CD4-positive, alpha-beta T cell treated with Interleukin-6 at 100 ng/mL for 8 hours (primary cell): ENCODE measurements around the gene PRKG1.

Experiments
- DNase-seq: peaks from one replicate; pipeline ENCODE4 v3.0.0-alpha.2; 2020; ENCODE audit warnings: mixed read lengths, low spot score

Gene PRKG1

DNA sequence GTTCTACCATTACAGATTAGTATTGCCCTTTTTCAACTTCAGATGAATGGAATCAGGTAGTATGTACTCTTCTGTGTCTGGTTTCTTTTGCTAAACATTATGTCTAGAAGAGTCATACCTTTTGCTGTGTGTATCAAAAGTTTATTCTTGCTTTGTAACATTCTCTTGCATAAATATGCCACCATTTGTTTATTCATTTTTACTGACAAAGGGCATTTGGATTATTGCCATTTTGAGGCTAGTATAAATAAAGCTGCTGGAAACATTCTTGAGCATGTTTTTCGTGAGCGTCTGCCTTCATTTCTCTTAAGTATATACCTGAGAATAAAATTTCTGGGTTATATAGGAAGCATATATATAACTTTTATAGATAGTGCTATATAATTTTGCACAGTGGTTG, 746.8 kb downstream of the PRKG1 start:
- DNase-seq, result no peak

- DNase-seq, result no peak
Measured at GRCh38 chr10:51821745-51822144, 747.5 kb downstream of the PRKG1 start.

DNA sequence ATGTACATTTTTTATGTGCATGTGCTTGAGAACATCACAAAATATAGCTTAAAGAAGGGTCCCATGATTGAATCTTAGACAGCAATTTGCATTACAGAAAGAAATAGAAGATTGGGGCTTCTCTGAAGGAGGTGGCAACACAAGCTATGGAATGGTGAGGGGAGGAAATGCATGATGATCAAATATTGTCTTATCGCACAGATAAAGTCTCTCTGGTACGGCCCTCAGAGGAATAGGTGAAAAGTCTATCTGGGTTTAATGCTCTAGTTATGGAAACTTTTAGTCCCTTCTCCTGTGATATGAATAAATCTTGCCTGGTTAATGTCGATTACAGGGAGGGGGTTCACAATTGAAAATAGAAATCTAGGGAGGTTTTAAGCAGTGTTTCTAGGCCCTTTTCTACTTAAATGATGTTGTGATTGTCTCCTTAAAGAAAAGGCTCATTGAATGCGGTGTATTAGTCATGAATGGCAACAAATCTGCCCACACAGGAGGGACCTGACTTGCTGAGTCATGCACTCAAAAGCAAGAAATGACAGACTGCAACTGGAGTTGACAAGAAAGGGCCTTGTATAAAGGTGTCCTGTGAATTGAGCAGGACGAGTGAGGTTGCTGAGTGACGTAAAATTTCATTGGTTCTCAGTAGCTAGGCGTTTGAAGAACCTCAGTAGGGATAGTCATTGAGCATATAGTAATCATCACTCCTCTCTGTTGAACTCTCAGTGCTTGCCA, 758.5 kb downstream of the PRKG1 start:
- DNase-seq, result no peak

- no peak for DNase-seq
Measured at GRCh38 chr10:51834548-51834947, 760.3 kb downstream of the PRKG1 start.

DNA sequence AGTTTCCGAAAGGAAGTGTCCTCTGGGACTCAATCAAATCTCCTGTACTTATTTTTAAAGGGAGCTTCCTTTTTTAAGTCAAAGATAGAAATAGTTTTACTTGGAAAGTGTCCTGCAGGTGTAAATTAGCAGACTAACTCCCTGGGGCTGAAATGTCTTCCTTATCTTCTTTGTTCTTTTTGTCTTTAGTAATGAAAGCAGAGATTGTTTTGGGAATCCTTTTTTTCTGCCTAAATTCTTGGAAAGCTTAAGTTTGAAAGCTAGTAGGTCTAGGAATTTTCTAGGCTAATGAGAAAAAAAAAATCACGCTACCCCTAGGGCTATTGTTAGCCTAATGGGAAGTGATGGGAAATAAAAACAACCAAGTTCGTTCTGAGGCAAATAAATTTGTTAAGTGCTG, 764.2 kb downstream of the PRKG1 start:
- no peak for DNase-seq

GRCh38 chr10:51843966-51844365, 769.7 kb downstream of the PRKG1 start:
- DNase-seq, result no peak

GRCh38 chr10:51846856-51847506, 772.7 kb downstream of the PRKG1 start:
- no peak for DNase-seq

DNA sequence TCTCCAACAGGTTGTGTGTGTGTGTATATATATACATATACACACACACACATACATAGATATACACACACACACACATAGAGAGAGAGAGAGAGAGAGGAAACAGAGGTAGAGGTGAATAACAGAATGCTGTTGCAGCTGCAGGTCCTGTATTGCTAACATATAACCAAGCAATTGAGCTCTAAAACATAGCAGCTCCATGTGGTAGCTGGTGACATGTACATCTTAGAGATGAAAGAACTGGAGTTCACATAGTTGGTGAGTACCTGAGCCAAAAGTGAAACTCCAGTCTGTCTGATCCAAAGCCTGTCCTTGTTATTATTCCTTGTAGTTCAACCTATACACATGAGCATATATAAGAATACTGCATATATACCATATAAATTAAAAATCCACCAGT, 778.0 kb downstream of the PRKG1 start:
- no peak for DNase-seq

DNA sequence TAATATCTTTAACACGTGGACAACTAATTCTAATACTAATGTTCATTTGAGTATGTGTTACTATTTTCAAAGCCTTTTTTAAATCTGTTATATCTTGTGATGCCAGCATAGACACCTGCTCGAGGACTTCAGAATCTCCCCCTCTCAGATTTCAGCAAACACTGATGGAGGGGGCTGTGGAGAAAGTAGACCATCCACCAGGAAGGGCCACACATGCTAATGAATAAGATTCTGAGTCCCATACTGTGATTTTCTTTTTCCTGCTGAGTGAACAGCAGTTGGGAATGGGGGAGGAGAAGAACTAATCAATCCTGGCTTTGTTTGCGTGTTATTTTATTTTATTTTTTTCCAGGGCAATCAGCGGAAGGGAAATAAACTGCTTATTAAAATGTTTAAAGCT, 783.0 kb downstream of the PRKG1 start:
- no peak for DNase-seq

- no peak for DNase-seq
Measured at GRCh38 chr10:51860257-51860656, 786.0 kb downstream of the PRKG1 start.

DNA sequence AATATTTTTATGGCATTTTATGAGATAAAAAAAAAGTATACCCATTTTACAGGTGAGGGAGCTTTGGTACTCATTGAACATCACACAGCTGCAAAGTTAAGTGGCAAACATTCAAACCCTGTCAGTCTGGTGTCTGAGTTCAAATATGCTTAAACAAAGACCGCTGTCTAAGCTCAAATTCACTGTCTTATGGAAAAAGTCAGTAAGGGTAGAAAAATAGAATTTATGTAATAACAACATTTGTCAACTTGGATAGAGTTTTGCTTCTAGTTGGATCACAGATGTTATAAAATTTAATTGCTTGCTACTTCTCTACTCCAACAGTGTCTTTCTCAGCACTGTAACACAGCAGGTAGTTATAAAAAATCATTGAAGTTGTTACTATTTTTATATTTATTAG, 786.8 kb downstream of the PRKG1 start:
- no peak for DNase-seq

DNA sequence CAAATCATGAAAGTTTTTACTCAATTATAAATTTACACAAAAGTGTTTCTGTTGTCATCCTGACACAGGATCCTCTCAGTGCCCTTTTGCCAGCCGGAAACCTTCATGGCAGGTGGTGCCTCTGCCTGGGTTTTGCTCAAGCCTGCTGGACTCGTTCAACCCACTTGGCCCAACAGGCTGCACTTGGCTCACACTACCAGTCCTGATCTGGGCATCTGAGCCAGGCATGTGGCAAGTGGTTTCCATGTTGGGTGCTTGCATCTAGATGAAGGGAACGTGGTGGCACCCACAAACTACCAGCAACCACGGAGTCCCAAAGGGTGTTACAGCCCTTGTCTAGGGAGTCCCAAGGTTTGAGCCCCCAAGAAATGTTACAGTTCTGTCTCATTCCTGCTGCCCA, 787.4 kb downstream of the PRKG1 start:
- no peak for DNase-seq

- no peak for DNase-seq
Measured at GRCh38 chr10:51862149-51862548, 787.9 kb downstream of the PRKG1 start.

- DNase-seq, result no peak
Measured at GRCh38 chr10:51867956-51868355, 793.7 kb downstream of the PRKG1 start.

- DNase-seq, result no peak
Measured at GRCh38 chr10:51874131-51874530, 799.8 kb downstream of the PRKG1 start.

DNA sequence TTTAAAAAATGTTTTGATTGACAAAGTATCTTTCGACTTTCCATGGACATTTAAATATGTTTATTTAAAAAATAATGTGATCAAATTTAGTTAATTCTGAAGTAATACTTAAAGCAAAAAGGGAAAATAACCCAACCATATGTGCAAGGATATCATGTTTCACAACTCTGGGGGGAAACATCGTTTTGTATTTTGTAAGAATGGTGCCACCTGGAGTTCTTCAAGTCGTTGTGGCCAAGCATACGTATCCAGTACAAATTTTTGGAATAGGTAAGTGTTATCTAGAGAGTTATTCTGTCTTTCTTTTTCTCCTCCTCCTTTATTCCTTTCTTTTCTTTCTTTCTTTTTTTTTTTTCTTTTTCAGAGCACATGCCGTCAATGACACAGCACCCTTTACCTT, 801.3 kb downstream of the PRKG1 start:
- DNase-seq, result no peak

GRCh38 chr10:51876503-51876902, 802.2 kb downstream of the PRKG1 start:
- DNase-seq, result no peak

GRCh38 chr10:51876979-51877378, 802.7 kb downstream of the PRKG1 start:
- no peak for DNase-seq

DNA sequence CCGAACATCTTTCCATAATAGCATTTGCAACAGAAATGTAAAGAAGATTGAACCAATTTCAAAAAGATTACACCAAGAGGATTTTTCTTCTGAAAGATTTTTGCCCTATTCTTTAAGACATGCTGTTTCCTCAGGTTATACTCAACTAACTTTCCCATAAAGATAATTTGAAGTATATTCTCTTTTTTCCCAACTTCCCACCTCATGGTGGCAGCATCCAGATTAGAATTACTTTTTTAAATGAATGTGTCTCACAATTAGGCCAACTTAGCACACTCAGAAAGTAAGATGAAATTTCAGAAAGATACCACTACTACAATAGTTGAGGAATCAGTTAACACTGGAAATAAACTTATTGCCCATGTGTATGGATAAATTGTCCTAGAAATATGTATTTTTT, 803.3 kb downstream of the PRKG1 start:
- no peak for DNase-seq

GRCh38 chr10:51878695-51879094, 804.4 kb downstream of the PRKG1 start:
- DNase-seq, result no peak

DNA sequence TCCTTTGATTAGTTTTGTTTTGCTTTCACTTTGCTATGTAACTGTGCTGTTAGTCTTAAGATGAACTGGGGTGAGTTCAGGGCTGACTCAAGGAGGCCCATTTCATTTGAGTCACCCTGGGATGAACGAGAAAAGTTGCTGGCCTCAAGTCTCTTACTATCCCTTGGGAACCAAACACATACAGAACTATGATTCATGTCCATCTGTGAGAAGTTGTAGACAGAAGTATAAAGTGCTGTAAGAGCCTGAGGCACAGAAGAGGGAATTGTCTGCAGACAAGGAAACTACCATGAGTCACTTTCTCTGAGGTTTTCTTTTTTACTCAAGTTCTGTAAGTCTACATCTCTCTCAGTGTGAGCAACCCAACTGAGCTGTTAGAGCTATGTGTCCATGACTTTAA, 805.0 kb downstream of the PRKG1 start:
- DNase-seq, result no peak

GRCh38 chr10:51881213-51881612, 806.9 kb downstream of the PRKG1 start:
- DNase-seq, result no peak

DNA sequence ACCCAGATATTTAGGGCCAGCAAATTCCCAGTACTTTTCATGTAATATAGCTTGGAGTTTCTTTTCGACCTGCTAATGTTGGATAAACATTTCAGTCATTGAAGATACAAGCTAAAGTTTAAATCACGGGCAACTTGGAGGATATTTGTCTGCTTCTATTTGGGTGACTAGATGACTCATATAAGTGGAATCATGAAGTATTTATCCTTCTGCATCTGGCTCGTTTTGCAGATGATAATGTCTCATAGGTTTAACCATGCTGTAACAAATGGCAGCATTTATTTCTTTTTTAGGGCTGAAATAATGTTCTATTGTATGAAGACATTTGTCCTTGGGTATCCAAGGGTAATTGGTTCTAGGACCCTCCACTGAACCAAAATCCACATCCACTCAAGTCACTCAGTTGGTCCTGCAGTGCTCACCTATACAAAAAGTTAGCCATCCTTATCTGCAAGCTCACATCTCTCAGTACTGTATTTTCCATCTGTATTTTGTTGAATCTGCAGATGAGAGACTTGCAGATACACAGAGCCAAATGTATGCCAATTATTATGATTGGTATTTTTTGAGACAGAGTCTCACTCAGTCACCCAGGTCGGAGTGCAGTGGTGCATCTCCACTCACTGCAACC, 812.3 kb downstream of the PRKG1 start:
- DNase-seq, result no peak

DNA sequence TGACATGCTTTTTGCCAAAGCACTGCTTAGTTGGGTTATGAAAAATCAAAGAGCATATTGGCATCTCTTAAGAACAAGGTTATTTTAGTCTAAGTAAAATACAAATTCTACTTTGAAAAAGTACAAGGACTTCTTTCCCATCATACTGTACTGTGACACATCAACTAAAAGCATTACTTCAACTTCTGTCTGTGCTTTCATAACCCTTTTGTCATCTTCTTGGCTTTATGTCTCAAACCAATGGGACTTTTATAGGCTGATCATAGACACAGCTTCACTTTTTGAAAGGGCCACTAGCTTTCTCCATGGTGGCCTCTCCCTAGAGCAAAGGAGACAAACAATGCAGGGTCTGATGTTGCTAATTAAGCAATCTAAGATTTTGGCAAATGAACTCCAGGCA, 814.0 kb downstream of the PRKG1 start:
- no peak for DNase-seq
